Renal pelvis (tissue), 12 donors: ENCODE results near the gene DLG2. TPM values are rescaled to one million over a fixed set of nuclear protein-coding genes. Genes with fewer than 3 reads are reported as not detected.
"Not testable (repeated sequence)": the region's sequence is repeated elsewhere in the genome, so short reads cannot be mapped to it uniquely, and the experiment has no call there.

Source experiments
- DNase-seq: peaks from one replicate; pipeline ENCODE4 v3.0.0-alpha.2; 2013
- long read RNA-seq, 16 experiments: transcript quantifications; one replicate each; lab custom pipeline, GENCODE V29; 2026
- polyA plus RNA-seq, 3 donors: library from polyadenylated mRNA; unstranded; fragments of 120-200 nt; gene quantifications; one replicate each; pipeline ENCODE4 v1.2.1, GENCODE V29; 2013; ENCODE audit not compliant: insufficient read length in 3 of 3

Gene DLG2
- polyA plus RNA-seq = 10 to 100 TPM; 10.1 to 16.6 (median 13.0) TPM
- long read RNA-seq, donor 1, partial matches to known transcripts = 56 of 111 reads
- long read RNA-seq, donor 1, other reads (novel, unspliced or antisense) = 55 of 111 reads
- long read RNA-seq, donor 2 = 0 reads
- long read RNA-seq, donor 3 = 0 reads
- long read RNA-seq, donor 4 = 0 reads
- long read RNA-seq, donor 5, partial matches to known transcripts = 60 of 95 reads
- long read RNA-seq, donor 5, other reads (novel, unspliced or antisense) = 35 of 95 reads
- long read RNA-seq, donor 6, partial matches to known transcripts = 0 of 1 reads
- long read RNA-seq, donor 6, other reads (novel, unspliced or antisense) = 0 of 1 reads
- long read RNA-seq, donor 7, partial matches to known transcripts = 47 of 103 reads
- long read RNA-seq, donor 7, other reads (novel, unspliced or antisense) = 56 of 103 reads
- long read RNA-seq, donor 8 = 0 reads
- long read RNA-seq, donor 9, partial matches to known transcripts = 61 of 186 reads
- long read RNA-seq, donor 9, other reads (novel, unspliced or antisense) = 125 of 186 reads
- long read RNA-seq, donor 10, partial matches to known transcripts = 14 of 14 reads
- long read RNA-seq, donor 10, other reads (novel, unspliced or antisense) = 0 of 14 reads
- long read RNA-seq, donor 11 = 0 reads
- long read RNA-seq, donor 12, partial matches to known transcripts = 95 of 178 reads
- long read RNA-seq, donor 12, other reads (novel, unspliced or antisense) = 83 of 178 reads
- long read RNA-seq, donor 13 = 0 reads
- long read RNA-seq, donor 14 = 0 reads
- long read RNA-seq, donor 15, partial matches to known transcripts = 106 of 284 reads
- long read RNA-seq, donor 15, other reads (novel, unspliced or antisense) = 178 of 284 reads
- long read RNA-seq, donor 16 = 0 reads

- peak; percentile 16 for DNase-seq
Measured at GRCh38 chr11:85627332-85627997, at the start of gene DLG2. Gene DLG2 (minus strand): TSS chr11:85627344.

DNA sequence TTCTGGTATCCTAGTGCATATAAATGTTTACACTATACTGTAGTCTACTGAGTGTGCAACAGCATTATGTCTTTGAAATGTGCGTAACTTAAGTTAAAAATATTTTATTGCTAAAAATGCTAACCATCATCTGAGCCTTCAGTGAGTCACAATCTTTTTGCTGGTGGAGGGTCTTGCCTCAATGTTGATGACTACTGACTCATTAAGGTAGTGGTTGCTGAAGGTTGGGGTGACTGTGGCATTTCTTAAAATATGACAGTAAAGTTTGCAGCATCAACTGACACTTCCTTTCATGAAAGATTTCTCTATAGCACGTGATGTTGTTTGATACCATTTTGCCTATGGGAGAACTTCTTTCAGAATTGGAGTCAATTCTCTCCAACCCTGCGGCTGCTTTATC, 46.2 kb upstream of the DLG2 start:
- no peak for DNase-seq

- no peak for DNase-seq
Measured at GRCh38 chr11:85672105-85672902, 45.2 kb upstream of the DLG2 start.

DNA sequence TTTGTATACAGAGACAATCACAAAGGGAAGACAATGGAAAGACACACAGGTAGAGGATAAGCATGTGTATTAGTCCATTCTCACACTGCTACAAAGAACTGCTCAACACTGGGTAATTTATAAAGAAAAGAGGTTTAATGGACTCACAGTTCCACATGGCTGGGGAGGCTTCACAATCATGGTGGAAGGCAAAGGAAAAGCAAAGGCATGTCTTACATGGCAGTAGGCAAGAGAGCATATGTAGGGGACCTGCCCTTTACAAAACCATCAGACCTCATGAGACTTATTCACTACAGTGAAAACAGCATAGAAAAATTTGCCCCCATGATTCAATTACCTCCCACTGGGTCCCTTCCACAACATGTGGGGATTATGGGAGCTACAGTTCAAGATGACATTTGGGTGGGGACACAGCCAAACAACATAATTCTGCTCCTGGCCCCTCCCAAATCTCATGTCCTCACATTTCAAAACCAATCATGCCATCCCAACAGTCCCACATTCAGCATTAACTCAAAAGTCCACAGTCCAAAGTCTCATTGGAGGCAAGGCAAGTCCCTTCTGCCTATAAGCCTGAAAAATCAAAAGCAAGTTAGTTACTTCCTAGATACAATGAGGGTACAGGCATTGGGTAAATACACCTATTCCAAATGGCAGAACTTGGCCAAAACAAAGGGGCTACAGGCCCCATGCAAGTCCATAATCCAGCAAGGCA, 44.0 kb upstream of the DLG2 start:
- not testable (repeated sequence) for DNase-seq

DNA sequence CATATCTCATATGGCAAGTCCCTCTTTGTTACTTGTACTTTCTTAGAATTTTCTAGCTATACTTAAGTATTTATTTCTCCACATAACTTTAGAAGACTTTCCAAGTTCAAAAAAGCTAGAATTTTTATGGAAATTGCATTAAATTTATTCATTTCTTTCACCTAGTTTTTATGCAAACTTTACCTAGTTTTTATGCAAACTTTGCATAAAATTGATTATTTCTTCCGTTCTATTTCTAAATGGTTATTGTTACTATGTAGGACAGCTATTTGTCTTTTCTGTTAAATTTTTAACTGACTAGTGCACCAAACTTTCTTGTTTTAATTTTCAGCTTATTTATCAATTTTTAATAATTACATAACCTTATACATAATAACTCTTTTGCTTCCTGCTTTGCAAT, 41.0 kb upstream of the DLG2 start:
- DNase-seq = no peak

GRCh38 chr11:85666687-85667086, 39.5 kb upstream of the DLG2 start:
- no peak for DNase-seq

- DNase-seq = no peak
Measured at GRCh38 chr11:85665733-85666132, 38.6 kb upstream of the DLG2 start.

- DNase-seq = peak; percentile 96
Measured at GRCh38 chr11:85664615-85665481, 37.7 kb upstream of the DLG2 start, which contains the start of gene CREBZF. Gene CREBZF (minus strand): TSS chr11:85665129. CDS start chr11:85664875, 254 bp downstream.

- peak; percentile 80 for DNase-seq
Measured at GRCh38 chr11:85663753-85664614, 36.8 kb upstream of the DLG2 start.

- no peak for DNase-seq
Measured at GRCh38 chr11:85663080-85663752, 36.1 kb upstream of the DLG2 start.

DNA sequence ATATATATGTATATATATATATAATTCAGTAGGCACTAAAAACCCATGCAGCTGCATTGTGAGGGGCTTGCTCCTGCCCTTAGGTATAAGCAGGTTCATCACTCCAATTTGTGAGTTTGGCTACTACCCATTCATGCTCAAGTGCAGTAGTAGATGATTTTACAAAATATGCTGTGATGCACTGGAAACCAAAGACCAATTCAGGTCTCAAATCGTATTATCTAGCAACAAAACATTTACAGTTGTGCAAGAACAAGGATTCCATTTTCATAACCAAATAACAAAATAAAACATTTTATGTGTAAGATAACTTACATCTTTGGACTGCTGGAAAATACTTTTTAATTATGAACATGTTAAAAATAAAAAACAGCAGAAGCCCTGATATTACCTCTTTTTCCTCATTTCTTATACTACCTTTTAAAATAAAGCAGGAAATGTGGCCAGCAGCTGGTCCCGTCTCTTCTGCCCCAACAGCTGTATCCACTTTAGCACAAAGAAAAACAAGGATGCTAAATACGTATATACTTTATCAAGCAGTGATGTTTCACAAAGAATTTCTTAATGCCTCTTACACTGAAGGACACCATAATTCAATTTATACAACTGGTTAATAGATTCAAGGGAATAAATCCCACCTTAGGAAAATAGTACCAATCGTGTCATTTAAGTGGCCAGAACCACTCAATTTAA, 35.0 kb upstream of the DLG2 start:
- no peak for DNase-seq

GRCh38 chr11:85658180-85658579, 31.0 kb upstream of the DLG2 start:
- no peak for DNase-seq

DNA sequence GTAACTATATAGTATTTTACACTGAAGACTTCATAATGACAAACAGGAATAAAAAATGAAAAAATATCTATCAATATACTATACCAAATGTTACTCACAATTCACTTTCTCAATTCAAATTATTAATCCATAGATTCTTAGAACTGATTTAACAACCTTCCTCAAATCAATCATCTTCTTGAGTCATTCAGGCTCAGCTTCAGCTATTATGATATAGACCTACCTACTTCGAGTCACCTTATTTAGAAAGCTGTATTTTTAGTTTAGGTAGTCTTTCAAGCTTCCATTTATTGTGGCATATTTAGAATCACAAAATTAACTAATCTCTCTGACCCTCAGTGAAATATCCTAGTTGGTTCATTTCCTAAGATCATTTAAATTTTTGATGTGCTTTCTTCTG, 29.6 kb upstream of the DLG2 start:
- DNase-seq = no peak

- not testable (repeated sequence) for DNase-seq
Measured at GRCh38 chr11:85654343-85654742, 27.2 kb upstream of the DLG2 start.

- no peak for DNase-seq
Measured at GRCh38 chr11:85652786-85653447, 25.8 kb upstream of the DLG2 start.

DNA sequence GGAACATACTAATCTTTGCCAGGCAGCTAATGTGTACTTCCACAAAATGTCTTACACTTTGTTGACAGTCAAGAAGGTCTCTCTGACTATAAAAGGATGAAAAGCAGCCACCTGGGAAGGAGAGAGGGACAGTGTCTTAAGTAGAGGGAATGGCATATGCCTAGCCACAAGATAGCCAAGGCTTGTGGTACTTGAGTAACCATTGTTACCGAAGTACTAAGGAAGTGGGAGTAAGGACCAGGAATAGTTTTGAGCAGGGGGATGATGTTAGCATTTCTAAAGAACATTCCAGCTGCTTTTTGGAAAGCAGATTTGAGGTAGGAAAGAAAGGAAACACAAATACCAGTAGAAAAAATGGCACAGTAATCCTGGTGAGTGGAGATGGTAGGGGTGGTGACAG, 24.0 kb upstream of the DLG2 start:
- no peak for DNase-seq
